NCI-H1930 (cell line): ENCODE data around the gene RDM1.

Source experiments
- DNase-seq, 2 experiments: peaks; one replicate each; lab custom pipeline; 2025; lab: John Stamatoyannopoulos, UW

Gene RDM1

DNA sequence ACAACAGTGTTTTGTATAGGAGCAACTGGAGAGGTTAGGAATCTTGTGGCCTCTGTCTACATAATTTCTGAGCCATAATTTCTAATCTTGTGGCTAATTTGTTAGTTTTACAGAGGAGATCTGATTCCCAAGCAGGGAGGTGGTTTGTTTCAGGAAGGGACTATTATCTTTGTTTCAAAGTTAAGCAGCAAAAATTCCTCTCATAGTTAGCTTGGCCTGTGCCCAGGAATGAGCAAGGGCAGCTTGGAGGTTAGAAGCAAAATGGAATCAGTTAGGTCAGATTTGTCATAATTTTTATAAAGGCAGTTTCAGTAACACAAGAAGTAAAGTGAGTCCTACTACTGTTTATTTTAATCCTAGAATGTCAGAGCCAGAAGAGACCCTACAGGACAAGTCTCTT is 2.0 kb upstream of the RDM1 start:
- DNase-seq: no peak

DNA sequence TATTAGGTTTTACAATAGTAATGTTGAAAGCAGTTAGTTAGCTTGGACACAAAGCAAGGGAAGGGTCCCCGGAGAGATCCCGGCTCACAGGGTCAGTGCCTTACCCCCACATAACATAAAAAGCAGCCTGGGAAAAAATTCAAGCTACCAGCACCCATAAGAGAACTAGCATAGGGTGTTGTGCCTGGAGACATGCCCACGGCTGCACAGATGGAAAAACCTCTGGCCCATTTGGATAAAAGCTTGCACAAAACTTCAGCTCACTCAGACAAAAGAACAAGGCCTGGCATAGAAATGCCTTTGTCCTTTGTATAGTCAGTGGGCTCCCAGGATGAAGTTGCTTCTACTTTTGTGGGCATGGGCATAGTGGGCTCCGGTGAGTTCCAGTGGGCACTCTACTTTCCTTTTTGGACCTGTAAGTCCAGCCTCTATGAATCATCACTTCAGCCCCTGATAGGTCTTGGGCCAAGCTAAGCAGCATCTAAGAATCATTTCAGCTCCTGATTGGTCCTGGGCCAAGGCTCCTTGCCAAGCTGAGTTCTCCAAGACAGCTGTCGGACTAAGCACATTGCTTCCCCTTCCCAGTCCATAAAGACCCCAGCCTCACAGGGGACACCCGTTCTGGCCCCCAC is 1.3 kb upstream of the RDM1 start:
- DNase-seq: no peak

DNA sequence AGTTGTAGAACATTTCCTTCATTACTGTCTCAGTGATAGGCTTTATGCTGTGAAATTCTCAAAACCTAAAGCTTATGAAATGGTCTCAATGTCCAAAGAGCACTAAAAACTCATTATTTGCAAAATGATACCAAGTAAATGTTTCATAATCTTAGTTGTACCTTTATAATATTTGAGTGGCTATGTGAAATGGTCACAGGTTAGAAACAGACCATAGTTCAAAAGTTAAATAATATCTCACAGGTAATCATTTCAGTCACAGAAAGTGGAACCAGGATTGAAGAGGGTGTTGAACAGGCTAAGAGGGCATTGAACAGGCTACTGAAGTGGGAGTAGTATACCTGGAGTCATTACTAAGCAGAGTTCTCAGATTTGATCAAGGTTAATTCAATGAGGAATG is 2.9 kb downstream of the RDM1 start:
- no peak for DNase-seq

DNA sequence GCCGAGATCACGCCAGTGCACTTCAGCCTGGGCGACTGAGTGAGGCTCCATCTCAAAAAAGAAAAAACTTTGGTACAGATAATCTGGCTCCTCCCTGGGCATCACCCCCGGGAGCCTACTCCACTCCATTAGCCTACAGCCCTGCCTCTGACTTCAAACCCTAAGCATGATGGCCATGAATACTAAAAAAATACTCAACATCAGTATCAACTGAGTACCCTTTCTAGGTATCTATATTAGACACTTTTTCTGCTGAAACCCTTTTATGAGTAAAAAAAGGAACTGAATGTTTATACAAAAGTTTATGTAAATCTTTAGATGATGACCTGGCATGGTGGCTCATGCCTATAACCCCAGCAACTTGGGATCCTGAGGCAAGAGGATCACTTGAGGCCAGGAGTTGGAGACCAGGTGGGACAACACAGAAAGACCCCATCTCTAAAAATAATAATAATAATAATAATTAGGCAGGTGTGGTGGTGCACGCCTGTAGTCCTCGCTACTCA is 6.9 kb downstream of the RDM1 start:
- DNase-seq: no peak

DNA sequence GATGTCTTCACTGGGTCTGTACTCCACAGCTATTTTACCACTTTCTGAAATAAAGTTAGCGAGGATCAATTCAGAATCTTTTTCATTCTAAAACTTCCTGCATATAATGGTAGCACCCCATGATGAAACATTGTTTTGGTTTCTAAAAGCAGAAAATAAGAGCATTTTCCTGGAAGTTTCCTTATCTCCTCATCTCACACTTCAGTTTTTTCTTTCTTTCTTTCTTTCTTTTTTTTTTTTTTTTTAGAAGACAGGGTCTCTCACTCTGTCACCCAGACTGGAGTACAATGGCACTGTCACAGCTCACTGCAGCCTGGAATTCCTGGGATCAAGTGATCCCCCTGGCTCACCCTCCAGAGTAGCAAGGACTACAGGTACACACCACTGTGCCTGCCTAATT is 10.3 kb downstream of the RDM1 start:
- DNase-seq: no peak

DNA sequence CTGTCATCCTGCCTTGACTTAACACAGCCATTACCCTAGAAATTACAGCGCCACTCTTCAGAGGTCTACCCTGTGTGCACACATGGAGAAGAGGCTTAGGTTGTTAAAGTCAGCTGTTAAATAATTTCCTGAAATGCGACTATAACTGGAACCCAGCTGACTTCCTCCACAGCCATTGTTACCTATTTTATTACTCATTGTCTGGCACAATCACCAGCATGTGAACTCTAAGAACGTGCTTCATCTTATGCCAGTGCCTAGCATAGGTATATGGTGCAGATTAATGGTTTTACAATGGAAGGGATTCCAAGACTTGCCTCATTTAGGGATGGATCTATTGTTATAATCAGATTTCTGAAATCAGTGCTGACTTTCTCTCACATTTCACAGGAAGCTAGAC is 11.9 kb downstream of the RDM1 start:
- no peak for DNase-seq

DNA sequence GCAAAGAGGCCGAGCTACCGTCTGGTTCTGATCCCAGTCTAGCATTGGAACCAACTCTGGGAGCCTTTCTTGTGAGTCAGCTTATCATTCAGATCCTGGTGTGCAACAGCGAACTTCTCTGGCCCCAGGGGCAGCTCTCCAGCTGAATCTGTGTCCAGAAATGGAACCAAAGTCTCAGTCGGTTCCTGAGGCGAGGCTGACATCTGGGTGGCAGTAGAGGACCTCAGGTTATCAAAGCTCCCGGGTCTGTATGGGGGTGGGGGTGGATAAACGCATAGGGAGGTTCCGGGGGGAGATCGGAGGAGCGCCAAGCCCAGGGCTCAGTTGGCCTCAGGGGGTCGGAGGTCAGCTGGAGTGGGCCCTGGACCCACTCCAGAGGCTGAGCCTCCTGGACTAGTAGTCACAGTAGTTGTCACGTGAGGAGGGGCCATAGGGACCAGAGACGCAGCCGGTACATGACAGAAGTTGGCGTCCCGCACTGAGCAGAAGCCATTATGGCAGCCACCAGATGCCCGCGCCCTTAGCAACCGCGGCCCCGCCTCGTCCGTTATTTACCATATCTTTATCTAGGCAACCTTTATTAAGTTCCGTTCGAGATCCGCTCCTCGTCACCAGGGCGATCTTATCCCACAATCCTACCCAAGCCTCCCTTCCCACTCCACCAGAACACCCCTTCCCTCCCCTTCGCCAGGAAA is 12.9 kb downstream of the RDM1 start:
- DNase-seq: no peak

DNA sequence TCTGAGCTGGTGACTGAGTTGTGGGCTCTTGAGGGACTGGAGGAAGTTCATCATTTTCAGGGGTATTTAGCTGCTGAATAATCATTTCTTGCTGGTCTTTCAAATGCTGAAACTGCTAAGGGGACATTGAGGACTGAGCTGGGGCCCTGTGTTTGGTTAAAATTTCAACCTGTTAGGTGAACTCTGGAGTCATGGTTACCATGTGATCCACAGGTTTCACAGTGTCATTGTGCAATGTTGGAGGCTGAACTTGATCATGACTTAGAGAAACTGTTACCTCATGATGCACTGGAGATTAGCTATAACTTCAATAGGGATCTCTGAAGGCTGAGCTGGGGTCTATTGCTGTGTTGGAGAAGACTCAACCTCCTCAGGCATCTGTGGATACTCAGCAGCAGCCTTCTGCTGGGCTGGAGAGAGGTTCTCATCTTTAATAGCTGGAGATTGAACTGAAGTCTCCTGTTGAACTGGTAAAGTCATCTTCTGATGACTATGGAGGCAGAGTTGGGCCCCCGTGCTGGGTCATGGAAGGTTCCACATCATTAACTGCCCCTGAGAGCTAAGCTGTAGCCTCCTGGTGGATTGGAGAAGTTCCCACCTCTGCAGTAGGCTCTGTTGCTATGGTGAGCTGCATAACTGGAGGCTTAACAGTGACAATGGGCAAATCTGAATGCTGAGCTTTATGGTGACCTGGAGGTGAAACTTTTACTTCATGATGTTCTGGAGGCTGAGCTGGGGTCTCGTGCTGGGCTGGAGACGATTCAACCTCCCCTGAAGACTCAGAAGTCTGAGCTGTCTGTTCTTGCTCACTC is 15.2 kb downstream of the RDM1 start:
- no peak for DNase-seq

DNA sequence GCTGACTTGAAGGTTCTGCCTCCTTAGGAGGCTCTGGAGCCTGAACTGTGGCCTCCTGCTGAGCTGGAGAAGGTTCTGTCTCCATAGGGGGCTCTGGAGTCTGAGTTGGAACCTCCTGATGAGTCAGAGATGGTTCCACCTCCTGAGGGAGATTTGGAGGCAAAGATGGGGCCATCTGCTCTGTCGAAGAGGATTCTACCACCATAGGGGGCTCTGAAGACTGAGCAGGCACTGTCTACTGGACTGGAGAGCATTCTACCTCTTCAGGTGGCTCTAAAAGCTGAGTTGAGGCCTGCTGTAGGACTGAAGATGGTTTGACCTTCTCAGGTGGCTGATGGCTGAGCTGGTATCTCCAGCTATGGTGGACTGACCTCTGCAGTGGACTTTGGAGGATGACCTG is 16.2 kb downstream of the RDM1 start:
- no peak for DNase-seq

DNA sequence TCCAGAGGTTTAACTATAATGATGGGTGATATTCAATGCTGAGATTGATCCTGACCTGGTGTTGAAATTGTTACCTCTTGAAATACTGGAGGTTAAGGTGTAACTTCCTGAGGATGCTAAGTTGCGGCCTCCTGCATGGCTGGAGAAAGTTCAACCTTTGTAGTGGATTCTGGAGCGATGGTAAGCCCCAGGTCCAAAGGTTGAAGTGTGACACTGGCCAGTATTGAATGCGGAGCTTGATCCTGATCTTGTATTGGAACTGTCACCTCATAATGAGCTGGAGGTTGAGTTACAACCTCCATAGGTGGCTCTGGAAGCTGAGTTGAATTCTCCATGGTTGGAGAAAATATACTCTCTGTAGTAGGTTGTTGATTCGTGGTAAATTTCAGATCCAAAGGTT is 17.0 kb downstream of the RDM1 start:
- DNase-seq: no peak

DNA sequence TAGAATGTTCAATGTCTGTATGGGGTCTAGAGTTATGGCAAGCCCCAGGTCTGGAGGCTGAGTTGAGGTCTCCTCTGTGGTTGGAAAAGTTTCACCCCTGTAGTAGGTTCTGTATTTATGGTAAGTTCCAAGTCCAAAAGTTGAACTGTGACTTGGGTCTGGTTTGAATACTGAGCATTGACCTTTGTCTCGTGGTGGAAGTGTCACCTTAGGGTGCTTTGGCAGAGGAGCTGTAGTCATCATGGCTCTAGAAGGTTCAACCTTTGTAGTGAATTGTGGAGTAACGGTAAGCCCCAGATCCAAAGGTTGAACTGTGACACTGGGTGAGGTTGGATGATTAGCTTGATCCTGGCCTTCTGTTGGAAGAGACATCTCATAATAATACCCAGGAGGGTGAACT is 17.6 kb downstream of the RDM1 start:
- DNase-seq: no peak

DNA sequence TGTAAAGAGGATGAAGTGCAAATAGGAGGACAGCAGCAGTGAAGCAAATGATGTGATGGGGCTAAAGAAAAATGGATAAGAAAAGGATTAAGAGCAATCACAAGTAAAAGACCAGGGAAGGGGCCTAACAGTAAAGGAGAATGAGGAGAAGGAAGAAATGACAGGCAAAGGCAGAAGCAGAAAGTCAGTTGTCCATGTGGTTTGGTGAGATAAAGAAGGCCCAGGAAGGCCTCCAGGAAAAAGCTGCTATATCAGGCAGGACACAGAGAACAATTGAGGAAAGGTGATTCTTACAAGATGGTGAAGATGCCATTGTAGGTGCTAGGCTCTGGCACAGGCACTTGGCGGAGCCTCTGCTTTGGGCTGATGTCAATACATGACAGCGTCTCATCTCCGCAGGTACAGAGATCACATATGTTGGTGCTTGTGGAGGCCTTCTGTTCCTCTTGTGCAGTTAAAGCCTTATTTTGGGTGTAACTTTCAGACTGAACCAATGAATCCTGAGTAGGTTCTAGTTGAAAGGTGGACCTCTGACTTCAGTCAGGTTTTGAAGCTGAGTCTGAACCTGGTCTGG is 18.1 kb downstream of the RDM1 start:
- DNase-seq: no peak

DNA sequence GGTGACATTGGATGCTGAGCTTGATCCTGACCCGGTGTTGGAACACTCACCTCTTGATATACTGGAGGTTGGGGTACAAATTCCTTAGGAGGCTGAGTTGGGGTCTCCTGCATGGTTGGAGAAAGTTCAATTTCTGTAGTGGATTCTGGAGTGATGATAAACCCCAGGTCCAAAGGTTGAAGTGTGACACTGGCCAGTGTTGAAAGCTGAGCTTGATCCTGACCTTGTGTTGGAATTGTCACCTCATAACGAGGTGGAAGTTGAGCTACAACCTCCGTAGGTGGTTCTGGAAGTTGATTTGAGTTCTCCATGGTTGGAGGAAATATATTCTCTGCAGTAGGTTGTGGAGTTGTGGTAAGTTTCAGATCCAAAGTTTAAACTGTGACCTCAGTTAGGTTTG is 21.2 kb downstream of the RDM1 start:
- no peak for DNase-seq

DNA sequence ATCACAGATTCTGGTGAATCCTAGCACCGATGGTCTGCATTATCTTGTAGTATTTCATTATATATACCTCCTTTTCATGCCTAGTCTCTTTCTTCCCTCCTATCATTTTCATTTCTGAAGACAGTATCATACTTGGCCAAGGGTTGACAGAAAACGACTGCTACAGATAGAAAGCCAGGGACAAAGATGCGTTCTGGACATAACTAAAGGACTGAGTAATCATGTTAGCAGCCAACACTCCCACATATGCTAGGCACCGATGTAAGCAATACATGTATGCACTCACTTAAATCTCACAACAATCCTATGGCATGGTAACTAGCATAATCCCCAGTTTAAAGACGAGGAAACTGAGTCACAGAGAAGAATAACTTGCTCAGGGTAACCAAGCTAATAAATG is 22.9 kb downstream of the RDM1 start:
- no peak for DNase-seq

DNA sequence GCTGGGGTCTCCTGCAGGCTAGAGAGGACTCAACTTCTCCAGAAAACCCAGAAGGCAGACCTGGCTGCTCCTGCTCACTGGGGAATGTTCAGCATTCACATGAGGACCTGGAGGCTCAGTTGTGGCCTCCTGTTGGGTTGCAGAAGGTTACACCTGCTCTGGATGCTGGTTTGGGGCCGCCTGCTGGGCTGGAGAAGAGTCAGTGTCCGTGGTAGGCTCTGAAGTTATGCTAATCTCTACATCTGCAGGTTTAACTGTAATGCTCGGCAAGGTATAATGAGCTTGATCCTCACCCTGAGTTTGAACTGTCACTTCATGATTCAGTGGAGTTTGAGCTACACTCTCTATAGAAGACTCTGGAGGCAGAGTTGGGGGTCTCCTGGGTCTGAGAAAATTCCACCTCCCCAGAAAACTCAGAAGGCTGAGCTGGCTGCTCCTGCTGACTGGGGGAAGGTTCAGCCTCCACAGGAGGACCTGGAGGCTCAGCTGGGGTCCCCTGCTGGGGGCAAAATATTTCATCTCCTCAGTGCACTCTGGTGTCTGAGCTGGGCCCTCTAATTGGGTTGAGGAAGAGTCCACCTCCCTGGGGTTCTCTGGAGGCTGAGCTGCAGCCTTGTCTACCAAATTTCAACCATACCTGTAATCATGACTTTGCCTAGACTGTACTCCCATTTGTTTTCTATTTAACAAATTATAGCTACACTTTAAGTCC is 23.5 kb downstream of the RDM1 start:
- DNase-seq: no peak

DNA sequence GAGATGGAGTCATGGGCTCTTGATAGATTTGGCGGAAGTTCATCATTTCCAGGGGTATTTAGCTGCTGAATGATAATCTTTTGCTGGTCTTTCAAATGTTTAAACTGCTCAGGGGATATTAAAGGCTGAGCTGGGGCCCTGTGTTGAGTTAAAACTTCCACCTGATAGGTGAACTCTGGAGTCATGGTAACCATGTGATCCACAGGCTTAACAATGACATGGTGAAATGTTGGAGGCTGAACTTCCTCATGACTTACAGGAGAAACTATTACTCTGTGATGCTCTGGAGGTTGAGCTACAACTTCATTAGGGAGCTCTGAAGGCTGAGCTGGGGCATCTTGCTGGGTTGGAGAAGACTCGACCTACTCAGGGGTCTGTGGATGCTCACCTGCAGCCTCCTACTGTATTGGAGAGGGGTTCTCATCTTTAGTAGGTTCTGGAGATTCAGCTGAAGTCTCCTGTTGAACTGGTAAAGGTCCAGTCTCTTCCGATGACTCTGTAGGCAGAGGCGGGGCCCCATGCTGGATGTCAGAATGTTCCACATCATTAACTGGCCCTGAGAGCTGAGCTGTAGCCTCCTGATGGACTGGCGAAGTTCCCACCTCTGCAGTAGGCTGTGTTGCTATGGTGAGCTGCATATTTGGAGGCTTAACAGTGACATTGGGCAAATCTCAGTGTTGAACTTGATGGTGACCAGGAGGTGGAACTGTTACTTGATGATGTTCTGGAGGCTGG is 24.2 kb downstream of the RDM1 start:
- no peak for DNase-seq

DNA sequence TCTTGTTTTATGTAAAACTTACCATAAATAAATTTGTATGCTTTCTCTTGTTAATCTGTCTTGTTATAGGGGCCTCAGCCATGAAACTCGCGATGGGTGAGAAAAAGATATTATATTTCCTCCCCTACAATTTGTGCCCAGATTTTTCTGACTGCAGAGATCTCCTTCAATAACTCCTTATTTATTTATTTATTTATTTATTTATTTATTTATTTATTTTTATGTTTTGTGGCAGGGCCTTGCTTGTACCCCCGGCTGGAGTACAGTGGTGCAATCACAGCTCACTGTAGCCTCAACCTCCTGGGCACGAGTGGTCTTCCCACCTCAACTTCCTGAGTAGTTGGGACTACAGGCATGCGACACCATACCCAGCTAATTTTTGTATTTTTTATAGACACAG is 27.1 kb downstream of the RDM1 start:
- no peak for DNase-seq

DNA sequence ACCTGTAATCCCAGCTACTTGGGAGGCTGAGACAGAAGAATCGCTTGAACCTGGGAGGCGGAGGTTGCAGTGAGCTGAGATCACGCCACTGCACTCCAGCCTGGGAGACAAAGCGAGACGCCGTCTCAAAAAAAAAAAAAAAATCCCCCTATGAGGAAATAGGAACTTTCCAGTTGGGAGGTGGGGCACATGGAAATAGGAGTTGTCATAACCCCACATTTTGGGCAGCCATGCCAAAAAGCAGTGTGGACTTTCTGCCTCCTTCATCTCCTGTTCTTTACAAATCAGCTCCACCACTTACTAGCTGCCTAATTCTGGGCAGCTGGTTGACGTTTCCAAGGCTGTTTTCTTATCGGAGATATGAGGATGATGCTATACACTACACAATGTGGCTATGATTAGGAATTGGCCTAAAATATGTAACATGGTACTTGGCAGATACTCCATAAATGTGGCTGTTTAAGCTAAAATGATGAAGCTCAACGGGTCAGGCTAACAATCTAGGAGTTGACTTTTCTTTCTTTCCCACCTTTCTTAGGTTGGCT is 28.9 kb downstream of the RDM1 start:
- DNase-seq: no peak

DNA sequence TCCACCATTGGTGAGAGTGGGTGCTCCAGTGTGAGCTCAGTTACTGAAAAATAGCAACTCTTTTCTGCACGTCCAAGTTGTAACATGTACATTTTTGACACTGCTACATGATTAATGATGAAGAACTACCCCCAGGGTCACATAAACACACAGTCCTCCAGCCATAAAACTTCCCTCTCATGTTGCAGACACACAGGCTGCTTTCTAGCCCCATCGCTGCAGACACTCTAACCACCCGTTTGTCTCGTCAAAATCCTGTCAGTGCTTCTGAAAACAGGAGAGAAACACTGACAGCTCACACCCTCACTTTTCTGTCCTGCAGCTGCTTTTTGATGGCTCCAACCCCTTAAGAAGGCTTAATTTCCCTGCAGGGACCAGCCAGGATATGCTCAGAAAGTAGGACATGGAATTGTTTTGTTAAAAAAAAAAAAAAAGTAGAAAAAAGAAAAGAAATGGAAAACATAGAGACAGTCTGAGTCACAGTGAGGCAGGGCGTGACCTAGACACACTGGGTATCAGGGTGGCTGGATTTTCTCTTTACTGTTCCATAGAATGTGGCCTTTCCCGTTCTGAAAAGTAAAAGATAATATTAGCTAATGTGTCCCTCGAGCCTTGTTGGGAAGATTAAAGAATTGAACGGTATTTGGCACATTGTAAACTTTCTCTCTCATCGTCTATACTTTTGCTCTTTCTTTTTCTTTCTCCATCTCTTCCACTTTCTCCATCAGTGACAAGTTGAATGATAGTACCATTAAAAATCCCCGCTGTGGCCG is 29.7 kb downstream of the RDM1 start:
- no peak for DNase-seq

DNA sequence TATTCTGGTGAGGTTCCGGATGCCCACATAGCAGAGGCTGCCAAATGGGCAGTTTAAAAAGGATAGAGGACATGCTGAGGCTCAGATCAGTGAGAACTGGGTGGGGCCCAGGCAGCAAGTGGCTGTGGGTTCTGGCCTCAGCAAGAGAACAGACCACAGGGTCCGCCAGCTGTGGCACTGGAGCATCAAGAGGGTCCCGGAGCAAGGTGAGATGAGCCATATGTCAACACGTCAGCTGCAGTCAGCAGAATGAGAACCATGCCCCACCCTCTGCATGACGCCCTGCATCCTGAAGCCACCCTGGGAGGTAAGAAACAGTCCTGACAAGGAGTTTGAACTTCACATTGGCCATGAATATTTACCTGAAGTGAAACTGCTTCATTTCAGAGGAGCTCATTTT is 30.3 kb downstream of the RDM1 start:
- DNase-seq: no peak
